ENCODE data around the gene GLA. TPM values are rescaled to one million over a fixed set of nuclear protein-coding genes. Genes with fewer than 3 reads are reported as not detected.

GLA gene
- total RNA-seq, 1 donor from 2014 or later = 48.3 TPM

DNA sequence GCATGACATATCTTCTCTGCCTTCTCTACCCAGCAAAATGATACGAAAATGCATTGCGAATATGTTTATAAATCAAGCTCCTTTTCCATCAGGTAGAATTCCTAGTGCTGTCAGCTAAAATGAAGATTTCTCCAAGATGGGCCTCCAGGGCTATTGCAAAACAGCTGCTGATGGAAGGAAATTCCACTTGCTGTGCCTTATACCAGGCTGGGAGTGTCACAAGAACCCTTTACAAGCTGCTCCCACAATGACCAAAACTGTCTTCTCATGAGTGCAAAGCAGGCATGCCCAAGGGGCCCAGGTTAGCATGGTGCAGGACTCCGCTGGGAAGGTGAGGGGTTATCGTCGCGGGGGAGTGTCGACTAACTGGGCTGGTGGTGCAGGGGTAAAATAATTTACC is 9.0 kb upstream of the GLA start:
- H3K4me3 Mint-ChIP-seq = peak overlapping the region; percentile 58
- Histone ChIP-seq H3F3A (ENCODE audit: low read depth) (peaks cover 13% of the 10 kb centered on the region), H4K20me1 (ENCODE audit: low read depth) (no peaks in the 10 kb centered on the region), H3K9ac (no peak overlapping the region), H3K27ac (no peak overlapping the region), H2AFZ (replicated peaks) (no peak overlapping the region), H3K4me1 (peaks cover 3% of the 10 kb centered on the region), H3K79me2 (ENCODE audit: low read depth) (peaks cover 13% of the 10 kb centered on the region), H3K4me2 (no peak overlapping the region), H3K27me3 (no peaks in the 10 kb centered on the region), H3K36me3 (no peaks in the 10 kb centered on the region), H3K4me3 (no peak overlapping the region), H3K9me3 (ENCODE audit: low read depth) (peaks cover 5% of the 10 kb centered on the region)
- peaks cover 16% of the 10 kb centered on the region for H3K27me3 Mint-ChIP-seq (ENCODE audit: insufficient read depth, low read depth)
- no peak for DNase-seq (ENCODE audit: low spot score)
- peaks cover 21% of the 10 kb centered on the region for H3K4me1 Mint-ChIP-seq
- H3K27ac Mint-ChIP-seq = peak overlapping the region; percentile 50
- TF ChIP-seq, protein P1, sequence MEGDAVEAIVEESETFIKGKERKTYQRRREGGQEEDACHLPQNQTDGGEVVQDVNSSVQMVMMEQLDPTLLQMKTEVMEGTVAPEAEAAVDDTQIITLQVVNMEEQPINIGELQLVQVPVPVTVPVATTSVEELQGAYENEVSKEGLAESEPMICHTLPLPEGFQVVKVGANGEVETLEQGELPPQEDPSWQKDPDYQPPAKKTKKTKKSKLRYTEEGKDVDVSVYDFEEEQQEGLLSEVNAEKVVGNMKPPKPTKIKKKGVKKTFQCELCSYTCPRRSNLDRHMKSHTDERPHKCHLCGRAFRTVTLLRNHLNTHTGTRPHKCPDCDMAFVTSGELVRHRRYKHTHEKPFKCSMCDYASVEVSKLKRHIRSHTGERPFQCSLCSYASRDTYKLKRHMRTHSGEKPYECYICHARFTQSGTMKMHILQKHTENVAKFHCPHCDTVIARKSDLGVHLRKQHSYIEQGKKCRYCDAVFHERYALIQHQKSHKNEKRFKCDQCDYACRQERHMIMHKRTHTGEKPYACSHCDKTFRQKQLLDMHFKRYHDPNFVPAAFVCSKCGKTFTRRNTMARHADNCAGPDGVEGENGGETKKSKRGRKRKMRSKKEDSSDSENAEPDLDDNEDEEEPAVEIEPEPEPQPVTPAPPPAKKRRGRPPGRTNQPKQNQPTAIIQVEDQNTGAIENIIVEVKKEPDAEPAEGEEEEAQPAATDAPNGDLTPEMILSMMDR (IDR thresholded peaks at IDR 0.05) = no peak
- TF ChIP-seq EZH2 (IDR thresholded peaks at IDR 0.05) = no peak
- TF ChIP-seq EZH2phosphoT487 (IDR thresholded peaks at IDR 0.05) = no peak
- peaks cover 4% of the 10 kb centered on the region for H3K36me3 Mint-ChIP-seq
- H3K9me3 Mint-ChIP-seq = peaks cover 4% of the 10 kb centered on the region

DNA sequence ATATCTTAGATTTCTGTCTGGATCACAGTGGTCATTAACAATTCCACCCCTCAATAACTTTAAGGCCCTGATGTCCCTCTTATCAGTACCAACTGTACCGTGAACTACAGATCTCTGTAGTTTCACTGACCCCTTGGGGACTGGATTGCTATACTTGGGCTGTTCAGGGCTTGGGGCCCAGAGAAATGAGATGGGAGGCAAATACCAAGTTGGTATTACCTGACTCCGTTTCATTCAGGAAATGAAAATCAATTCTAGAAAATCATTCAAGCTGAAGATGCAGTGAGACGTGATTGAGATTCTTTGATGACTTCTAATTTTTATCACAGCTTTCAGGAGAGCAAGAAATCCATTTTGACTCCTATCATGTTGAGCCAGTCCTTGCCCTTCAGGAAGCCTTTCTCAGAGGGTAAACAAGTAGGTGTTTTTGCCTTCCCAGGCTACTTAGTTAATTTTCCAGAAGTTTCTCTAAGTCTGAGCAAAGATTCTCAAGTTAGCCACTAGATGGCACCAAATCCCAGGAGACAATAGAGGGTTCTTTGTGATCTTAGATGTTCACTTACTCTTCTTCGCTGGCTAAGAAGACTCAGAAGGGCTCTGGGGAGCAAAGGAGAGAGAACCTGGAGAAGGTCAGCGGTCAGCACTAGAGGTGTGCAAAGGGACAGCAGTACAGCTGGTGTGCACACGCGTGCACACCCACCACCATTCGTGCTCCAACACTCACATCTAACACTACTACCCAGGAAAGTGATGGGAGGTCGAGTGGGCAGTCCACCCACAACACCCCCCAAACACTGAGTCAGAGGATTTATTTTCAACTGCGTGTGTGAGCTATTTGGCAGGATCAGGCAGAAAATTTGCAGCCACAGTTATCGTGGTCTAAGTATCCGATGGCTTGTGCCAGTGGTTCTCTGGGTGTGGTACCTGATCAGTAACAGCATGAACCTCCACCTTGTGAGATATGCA is 7.7 kb upstream of the GLA start:
- Histone ChIP-seq H3K4me1 (peaks cover 3% of the 10 kb centered on the region), H2AFZ (replicated peaks) (no peak overlapping the region), H3K9me3 (ENCODE audit: low read depth) (peaks cover 5% of the 10 kb centered on the region), H4K20me1 (ENCODE audit: low read depth) (no peaks in the 10 kb centered on the region), H3K9ac (no peak overlapping the region), H3F3A (ENCODE audit: low read depth) (peaks cover 13% of the 10 kb centered on the region), H3K27ac (no peak overlapping the region), H3K79me2 (ENCODE audit: low read depth) (peaks cover 25% of the 10 kb centered on the region), H3K4me2 (no peak overlapping the region), H3K4me3 (no peak overlapping the region), H3K27me3 (no peaks in the 10 kb centered on the region), H3K36me3 (no peaks in the 10 kb centered on the region)
- TF ChIP-seq EZH2 (IDR thresholded peaks at IDR 0.05) (no peak), EZH2phosphoT487 (IDR thresholded peaks at IDR 0.05) (no peak)
- TF ChIP-seq, protein P1 (IDR thresholded peaks at IDR 0.05) = peak; percentile 72
- Mint-ChIP-seq H3K36me3 (no peaks in the 10 kb centered on the region), H3K9me3 (peaks cover 2% of the 10 kb centered on the region), H3K4me1 (peaks cover 25% of the 10 kb centered on the region), H3K4me3 (peak overlapping the region; percentile 7), H3K27ac (peak overlapping the region; percentile 86), H3K27me3 (ENCODE audit: insufficient read depth, low read depth) (peaks cover 14% of the 10 kb centered on the region)
- peak; percentile 67 for DNase-seq (ENCODE audit: low spot score)

DNA sequence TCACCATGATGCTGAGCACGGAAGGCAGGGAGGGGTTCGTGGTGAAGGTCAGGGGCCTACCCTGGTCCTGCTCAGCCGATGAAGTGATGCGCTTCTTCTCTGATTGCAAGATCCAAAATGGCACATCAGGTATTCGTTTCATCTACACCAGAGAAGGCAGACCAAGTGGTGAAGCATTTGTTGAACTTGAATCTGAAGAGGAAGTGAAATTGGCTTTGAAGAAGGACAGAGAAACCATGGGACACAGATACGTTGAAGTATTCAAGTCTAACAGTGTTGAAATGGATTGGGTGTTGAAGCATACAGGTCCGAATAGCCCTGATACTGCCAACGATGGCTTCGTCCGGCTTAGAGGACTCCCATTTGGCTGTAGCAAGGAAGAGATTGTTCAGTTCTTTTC is 4.3 kb upstream of the GLA start:
- Mint-ChIP-seq H3K27me3 (ENCODE audit: insufficient read depth, low read depth) (peaks cover 9% of the 10 kb centered on the region), H3K27ac (no peak overlapping the region), H3K4me3 (no peak overlapping the region), H3K4me1 (peaks cover 19% of the 10 kb centered on the region), H3K36me3 (no peaks in the 10 kb centered on the region), H3K9me3 (peaks cover 2% of the 10 kb centered on the region)
- Histone ChIP-seq H2AFZ (replicated peaks) (no peak overlapping the region), H4K20me1 (ENCODE audit: low read depth) (no peaks in the 10 kb centered on the region), H3K36me3 (no peaks in the 10 kb centered on the region), H3K9ac (no peak overlapping the region), H3K79me2 (ENCODE audit: low read depth) (peaks cover 52% of the 10 kb centered on the region), H3K9me3 (ENCODE audit: low read depth) (no peaks in the 10 kb centered on the region), H3K27ac (no peak overlapping the region), H3K27me3 (no peaks in the 10 kb centered on the region), H3F3A (ENCODE audit: low read depth) (peaks cover 13% of the 10 kb centered on the region), H3K4me1 (no peaks in the 10 kb centered on the region), H3K4me3 (no peak overlapping the region), H3K4me2 (no peak overlapping the region)
- no peak for DNase-seq (ENCODE audit: low spot score)
- no peak for TF ChIP-seq EZH2 (IDR thresholded peaks at IDR 0.05)
- TF ChIP-seq EZH2phosphoT487 (IDR thresholded peaks at IDR 0.05) = no peak

DNA sequence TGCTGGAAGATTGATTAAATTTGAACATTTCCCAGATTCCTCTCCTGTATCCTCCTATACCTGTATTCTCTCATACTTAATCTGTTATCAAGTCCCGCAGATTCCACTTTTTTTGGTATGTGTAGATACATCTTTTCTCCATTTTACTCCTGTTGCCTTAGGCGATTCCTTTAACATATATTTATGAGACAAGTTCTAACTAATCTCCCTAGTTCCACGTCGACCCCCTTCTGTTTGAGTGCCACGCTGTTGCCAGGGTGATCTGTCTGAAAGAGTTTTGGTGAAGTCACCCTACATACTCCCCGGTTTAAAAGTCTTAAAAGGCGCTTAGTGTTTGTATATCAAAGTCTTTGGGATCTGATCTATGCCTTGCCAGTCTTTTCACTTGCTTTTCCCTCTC is 2.7 kb upstream of the GLA start:
- Mint-ChIP-seq H3K36me3 (no peaks in the 10 kb centered on the region), H3K9me3 (peaks cover 2% of the 10 kb centered on the region), H3K27me3 (ENCODE audit: insufficient read depth, low read depth) (peaks cover 7% of the 10 kb centered on the region), H3K27ac (no peak overlapping the region), H3K4me1 (peaks cover 17% of the 10 kb centered on the region), H3K4me3 (peak overlapping the region; percentile 58)
- Histone ChIP-seq H3K4me3 (no peak overlapping the region), H3K4me1 (no peaks in the 10 kb centered on the region), H4K20me1 (ENCODE audit: low read depth) (no peaks in the 10 kb centered on the region), H3K4me2 (peak overlapping the region; percentile 74), H3K27ac (no peak overlapping the region), H2AFZ (replicated peaks) (no peak overlapping the region), H3K9me3 (ENCODE audit: low read depth) (no peaks in the 10 kb centered on the region), H3K79me2 (ENCODE audit: low read depth) (peaks cover 66% of the 10 kb centered on the region), H3K27me3 (no peaks in the 10 kb centered on the region), H3K9ac (no peak overlapping the region), H3K36me3 (no peaks in the 10 kb centered on the region), H3F3A (ENCODE audit: low read depth) (peaks cover 13% of the 10 kb centered on the region)
- no peak for TF ChIP-seq EZH2 (IDR thresholded peaks at IDR 0.05)
- TF ChIP-seq, protein P1 (IDR thresholded peaks at IDR 0.05) = no peak
- no peak for TF ChIP-seq EZH2phosphoT487 (IDR thresholded peaks at IDR 0.05)
- DNase-seq (ENCODE audit: low spot score) = no peak
